Measurements from ENCODE around the gene CDC14A. TPM values are rescaled to one million over a fixed set of nuclear protein-coding genes. Genes with fewer than 3 reads are reported as not detected.

The CDC14A gene
- polyA plus RNA-seq, 1 of the 3 experiments (the other 2 are of a cell fraction), result 2.2 TPM

DNA sequence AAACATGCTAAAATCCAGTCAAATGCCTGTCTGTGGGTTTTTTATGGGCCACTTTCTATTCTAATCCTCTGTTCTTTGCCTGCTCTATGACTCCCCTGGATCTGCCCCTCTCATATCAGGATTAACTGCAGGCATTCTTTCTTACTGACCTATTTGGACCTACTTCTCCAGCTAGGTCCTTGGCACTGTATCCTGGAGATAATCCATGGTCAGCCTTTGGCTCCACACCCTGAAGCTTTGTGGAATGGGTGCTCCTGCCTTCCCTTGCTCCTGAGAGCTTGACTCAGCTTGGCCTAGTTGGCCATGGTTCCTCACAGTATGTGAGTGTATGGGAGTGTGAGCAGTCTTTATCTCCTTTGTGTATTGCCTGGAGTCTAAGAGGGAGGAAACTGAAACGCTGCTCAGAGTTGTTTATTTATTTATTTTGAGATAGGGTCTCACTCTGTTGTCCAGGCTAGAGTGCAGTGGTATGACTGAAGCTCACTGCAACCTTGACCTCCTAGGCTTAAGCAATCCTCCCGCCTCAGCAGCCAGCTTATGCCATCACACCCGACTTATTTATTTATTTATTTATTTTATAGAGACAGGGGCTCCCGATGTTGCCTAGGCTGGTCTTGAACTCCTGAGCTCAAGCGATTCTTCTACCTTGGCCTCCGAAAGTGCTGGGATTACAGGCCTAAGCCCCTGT lies 28.7 kb upstream of the CDC14A start:
- H3K27me3 ChIP-seq (ENCODE audit: insufficient read depth), result no peaks in the 10 kb centered on the region
- ChIA-PET CTCF (interaction anchor here (0.6 kb wide), 1 partner anchor 438 kb away, joined by 3 read pairs; no protein-coding TSS in a partner anchor), POLR2A (no interaction called here)
- no peak overlapping the region for H2AFZ ChIP-seq (ENCODE audit: low read depth)
- H3F3A ChIP-seq (replicated peaks; ENCODE audit: insufficient read depth), result no peaks in the 10 kb centered on the region
- H3K4me1 ChIP-seq (ENCODE audit: control insufficient read depth in 1 of 2, insufficient read depth in 2 of 2, low read depth in 1 of 2, low read length in 1 of 2), result no peaks in the 10 kb centered on the region
- no peaks in the 10 kb centered on the region for H3K36me3 ChIP-seq (replicated peaks in 1 of 2; ENCODE audit: control insufficient read depth in 1 of 2, insufficient read depth in 2 of 2, low read length in 1 of 2)
- H4K20me1 ChIP-seq (ENCODE audit: insufficient read depth), result no peaks in the 10 kb centered on the region
- no peaks in the 10 kb centered on the region for H3K79me2 ChIP-seq (ENCODE audit: insufficient read depth)
- H3K4me3 ChIP-seq (ENCODE audit: low read depth in 2 of 2, low read length in 1 of 2), result no peak overlapping the region
- no peak overlapping the region for H3K9ac ChIP-seq
- no peak for DNase-seq
- 84% methylated on average over 6 of the region's 6 CpGs for WGBS (ENCODE audit: low lambda C conversion rate)
- H3K27ac ChIP-seq (ENCODE audit: low read depth in 2 of 2, low read length in 1 of 2), result no peak overlapping the region
- H3K4me2 ChIP-seq, result no peak overlapping the region
- H3K9me3 ChIP-seq, result no peaks in the 10 kb centered on the region
- H3K9me2 ChIP-seq, result no peaks in the 10 kb centered on the region
- TF ChIP-seq GATA2 (CRISPR knock-in tag; IDR thresholded peaks at IDR 0.05), result no peak
- TF ChIP-seq, protein P1, sequence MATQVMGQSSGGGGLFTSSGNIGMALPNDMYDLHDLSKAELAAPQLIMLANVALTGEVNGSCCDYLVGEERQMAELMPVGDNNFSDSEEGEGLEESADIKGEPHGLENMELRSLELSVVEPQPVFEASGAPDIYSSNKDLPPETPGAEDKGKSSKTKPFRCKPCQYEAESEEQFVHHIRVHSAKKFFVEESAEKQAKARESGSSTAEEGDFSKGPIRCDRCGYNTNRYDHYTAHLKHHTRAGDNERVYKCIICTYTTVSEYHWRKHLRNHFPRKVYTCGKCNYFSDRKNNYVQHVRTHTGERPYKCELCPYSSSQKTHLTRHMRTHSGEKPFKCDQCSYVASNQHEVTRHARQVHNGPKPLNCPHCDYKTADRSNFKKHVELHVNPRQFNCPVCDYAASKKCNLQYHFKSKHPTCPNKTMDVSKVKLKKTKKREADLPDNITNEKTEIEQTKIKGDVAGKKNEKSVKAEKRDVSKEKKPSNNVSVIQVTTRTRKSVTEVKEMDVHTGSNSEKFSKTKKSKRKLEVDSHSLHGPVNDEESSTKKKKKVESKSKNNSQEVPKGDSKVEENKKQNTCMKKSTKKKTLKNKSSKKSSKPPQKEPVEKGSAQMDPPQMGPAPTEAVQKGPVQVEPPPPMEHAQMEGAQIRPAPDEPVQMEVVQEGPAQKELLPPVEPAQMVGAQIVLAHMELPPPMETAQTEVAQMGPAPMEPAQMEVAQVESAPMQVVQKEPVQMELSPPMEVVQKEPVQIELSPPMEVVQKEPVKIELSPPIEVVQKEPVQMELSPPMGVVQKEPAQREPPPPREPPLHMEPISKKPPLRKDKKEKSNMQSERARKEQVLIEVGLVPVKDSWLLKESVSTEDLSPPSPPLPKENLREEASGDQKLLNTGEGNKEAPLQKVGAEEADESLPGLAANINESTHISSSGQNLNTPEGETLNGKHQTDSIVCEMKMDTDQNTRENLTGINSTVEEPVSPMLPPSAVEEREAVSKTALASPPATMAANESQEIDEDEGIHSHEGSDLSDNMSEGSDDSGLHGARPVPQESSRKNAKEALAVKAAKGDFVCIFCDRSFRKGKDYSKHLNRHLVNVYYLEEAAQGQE (IDR thresholded peaks at IDR 0.05; ENCODE audit: low read depth, low read length), result no peak
- no peak for TF ChIP-seq RFX5 (IDR thresholded peaks at IDR 0.05; ENCODE audit: low read length)
- no peak for TF ChIP-seq MXI1 (IDR thresholded peaks at IDR 0.05; ENCODE audit: low read depth, low read length)
- TF ChIP-seq RXRA (IDR thresholded peaks at IDR 0.05; ENCODE audit: borderline replicate concordance, low read depth), result no peak
- TF ChIP-seq TEAD4 (IDR thresholded peaks at IDR 0.05; ENCODE audit: borderline replicate concordance, insufficient read depth), result no peak
- TF ChIP-seq, protein P2, sequence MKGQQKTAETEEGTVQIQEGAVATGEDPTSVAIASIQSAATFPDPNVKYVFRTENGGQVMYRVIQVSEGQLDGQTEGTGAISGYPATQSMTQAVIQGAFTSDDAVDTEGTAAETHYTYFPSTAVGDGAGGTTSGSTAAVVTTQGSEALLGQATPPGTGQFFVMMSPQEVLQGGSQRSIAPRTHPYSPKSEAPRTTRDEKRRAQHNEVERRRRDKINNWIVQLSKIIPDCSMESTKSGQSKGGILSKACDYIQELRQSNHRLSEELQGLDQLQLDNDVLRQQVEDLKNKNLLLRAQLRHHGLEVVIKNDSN (IDR thresholded peaks at IDR 0.05; ENCODE audit: borderline replicate concordance, low read depth), result no peak
- TF ChIP-seq, protein P3, sequence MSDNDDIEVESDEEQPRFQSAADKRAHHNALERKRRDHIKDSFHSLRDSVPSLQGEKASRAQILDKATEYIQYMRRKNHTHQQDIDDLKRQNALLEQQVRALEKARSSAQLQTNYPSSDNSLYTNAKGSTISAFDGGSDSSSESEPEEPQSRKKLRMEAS (IDR thresholded peaks at IDR 0.05; ENCODE audit: low read depth), result no peak
- no peak for TF ChIP-seq FOXM1 (IDR thresholded peaks at IDR 0.05; ENCODE audit: low read depth)
- no peak for TF ChIP-seq JUND (IDR thresholded peaks at IDR 0.05)
- TF ChIP-seq GABPA (IDR thresholded peaks at IDR 0.05; ENCODE audit: low read depth), result no peak
- no peak for TF ChIP-seq MEF2A (IDR thresholded peaks at IDR 0.05; ENCODE audit: borderline replicate concordance, low read depth)
- no peak for TF ChIP-seq SIN3A (IDR thresholded peaks at IDR 0.05; ENCODE audit: borderline replicate concordance, low read depth, low read length)
- TF ChIP-seq, protein P4, sequence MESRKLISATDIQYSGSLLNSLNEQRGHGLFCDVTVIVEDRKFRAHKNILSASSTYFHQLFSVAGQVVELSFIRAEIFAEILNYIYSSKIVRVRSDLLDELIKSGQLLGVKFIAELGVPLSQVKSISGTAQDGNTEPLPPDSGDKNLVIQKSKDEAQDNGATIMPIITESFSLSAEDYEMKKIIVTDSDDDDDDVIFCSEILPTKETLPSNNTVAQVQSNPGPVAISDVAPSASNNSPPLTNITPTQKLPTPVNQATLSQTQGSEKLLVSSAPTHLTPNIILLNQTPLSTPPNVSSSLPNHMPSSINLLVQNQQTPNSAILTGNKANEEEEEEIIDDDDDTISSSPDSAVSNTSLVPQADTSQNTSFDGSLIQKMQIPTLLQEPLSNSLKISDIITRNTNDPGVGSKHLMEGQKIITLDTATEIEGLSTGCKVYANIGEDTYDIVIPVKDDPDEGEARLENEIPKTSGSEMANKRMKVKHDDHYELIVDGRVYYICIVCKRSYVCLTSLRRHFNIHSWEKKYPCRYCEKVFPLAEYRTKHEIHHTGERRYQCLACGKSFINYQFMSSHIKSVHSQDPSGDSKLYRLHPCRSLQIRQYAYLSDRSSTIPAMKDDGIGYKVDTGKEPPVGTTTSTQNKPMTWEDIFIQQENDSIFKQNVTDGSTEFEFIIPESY (IDR thresholded peaks at IDR 0.05; ENCODE audit: borderline replicate concordance, low read depth), result no peak

All from SK-N-SH (cell line).